Measurements from ENCODE around the gene THSD7B. TPM values are rescaled to one million over a fixed set of nuclear protein-coding genes. Genes with fewer than 3 reads are reported as not detected.

Gene THSD7B
- polyA plus RNA-seq, 2 of the 4 experiments (the other 2 are of a cell fraction), result not detected

- Histone ChIP-seq H3K4me2 (no peak overlapping the region), H3K27ac (no peak overlapping the region), H3K4me1 (no peaks in the 10 kb centered on the region), H3K9me3 (no peaks in the 10 kb centered on the region), H3K4me3 (no peak overlapping the region)
- CTCF ChIA-PET, result no interaction called here
- ATAC-seq (no peak), FAIRE-seq (no peak), DNase-seq (ENCODE audit: low read depth in 1 of 2, low spot score in 1 of 2) (no peak)
- POLR2A ChIA-PET, result no interaction called here
- no peak for TF ChIP-seq ZSCAN20 (CRISPR knock-in tag; IDR thresholded peaks at IDR 0.05)
- no peak for TF ChIP-seq RFX5 (IDR thresholded peaks at IDR 0.05)
- no peak for TF ChIP-seq MAZ (IDR thresholded peaks at IDR 0.05; ENCODE audit: borderline replicate concordance, low read depth, low read length)
- TF ChIP-seq RCOR1 (IDR thresholded peaks at IDR 0.05; ENCODE audit: low read depth, low read length), result no peak
- TF ChIP-seq SREBF2 (IDR thresholded peaks at IDR 0.05), result no peak
- no peak for TF ChIP-seq CBX8 (IDR thresholded peaks at IDR 0.05)
- TF ChIP-seq POLR2AphosphoS2 (conservative IDR thresholded peaks at IDR 0.05; ENCODE audit: low read length), result no peak
- TF ChIP-seq POLR2A (IDR thresholded peaks at IDR 0.05; ENCODE audit: low read length), result no peak
- no peak for TF ChIP-seq HOXB13 (CRISPR knock-in tag; IDR thresholded peaks at IDR 0.05; ENCODE audit: low read depth)
- TF ChIP-seq ZFP36 (IDR thresholded peaks at IDR 0.05; ENCODE audit: borderline replicate concordance, partially characterized antibody), result no peak
- no peak for TF ChIP-seq RNF2 (IDR thresholded peaks at IDR 0.05; ENCODE audit: borderline replicate concordance, low read depth)
- no peak for TF ChIP-seq E2F6 (IDR thresholded peaks at IDR 0.05; ENCODE audit: borderline replicate concordance, low read depth)
- no peak for TF ChIP-seq PHF8 (IDR thresholded peaks at IDR 0.05; ENCODE audit: borderline replicate concordance, low read depth)
- WGBS (ENCODE audit: missing lambda C conversion rate), result 15% methylated on average over 2 of the region's 2 CpGs
These were observed 414.7 kb downstream of the THSD7B start for GRCh38 chr2:137180012-137180411.

GRCh38 chr2:137181370-137181769, 416.0 kb downstream of the THSD7B start:
- WGBS (ENCODE audit: missing lambda C conversion rate), result 0% methylated on average over 1 of the region's 1 CpG
- CTCF ChIA-PET, result no interaction called here
- ATAC-seq, result no peak

GRCh38 chr2:137182071-137182470, 416.7 kb downstream of the THSD7B start:
- Histone ChIP-seq H3K27ac (no peak overlapping the region), H3K4me3 (no peak overlapping the region), H3K4me2 (no peak overlapping the region), H3K4me1 (no peaks in the 10 kb centered on the region), H3K9me3 (no peaks in the 10 kb centered on the region)
- DNase-seq (ENCODE audit: low read depth in 1 of 2, low spot score in 1 of 2) (no peak), ATAC-seq (no peak), FAIRE-seq (no peak)
- TF ChIP-seq MAFK (IDR thresholded peaks at IDR 0.05; ENCODE audit: partially characterized antibody) (no peak), SMC3 (IDR thresholded peaks at IDR 0.05) (no peak), MYC (IDR thresholded peaks at IDR 0.05; ENCODE audit: borderline replicate concordance, low read length) (no peak), HES2 (IDR thresholded peaks at IDR 0.05) (no peak), NPAS2 (CRISPR knock-in tag; IDR thresholded peaks at IDR 0.05; ENCODE audit: borderline replicate concordance) (no peak), BHLHE40 (IDR thresholded peaks at IDR 0.05; ENCODE audit: low read depth, low read length) (no peak), ZC3H11A (IDR thresholded peaks at IDR 0.05) (no peak)
- ChIA-PET POLR2A (no interaction called here), CTCF (no interaction called here)
- WGBS (ENCODE audit: missing lambda C conversion rate), result 24% methylated on average over 3 of the region's 3 CpGs

More at GRCh38 chr2:137181370-137181769, 416.0 kb downstream of the THSD7B start:
- POLR2A ChIA-PET, result no interaction called here
- Histone ChIP-seq H3K4me1 (no peaks in the 10 kb centered on the region), H3K4me2 (no peak overlapping the region), H3K4me3 (no peak overlapping the region), H3K9me3 (no peaks in the 10 kb centered on the region), H3K27ac (no peak overlapping the region)
- no peak for TF ChIP-seq ZFP36 (IDR thresholded peaks at IDR 0.05; ENCODE audit: borderline replicate concordance, partially characterized antibody)
- TF ChIP-seq PBX3 (IDR thresholded peaks at IDR 0.05), result no peak
- no peak for TF ChIP-seq RFX5 (IDR thresholded peaks at IDR 0.05)
- TF ChIP-seq RARB (CRISPR knock-in tag; IDR thresholded peaks at IDR 0.05), result no peak
- no peak for TF ChIP-seq SMC3 (IDR thresholded peaks at IDR 0.05)
- DNase-seq (ENCODE audit: low read depth in 1 of 2, low spot score in 1 of 2) (no peak), FAIRE-seq (no peak)
